Upper lobe of left lung (tissue), 6 donors: ENCODE data around the gene B3GALT6. TPM values are rescaled to one million over a fixed set of nuclear protein-coding genes. Genes with fewer than 3 reads are reported as not detected.
A peak's percentile ranks its signal among the peaks of the same experiment; 100 is the strongest.

Experiments
- ATAC-seq, 2 donors: fragments of 200-7000 bp; cut with Tn5 transposase; one replicate each; pipeline ENCODE4 v1.9.1; 2022; ENCODE audit warnings: mild to moderate bottlenecking in 2 of 2, moderate library complexity in 2 of 2; ENCODE audit not compliant: low FRiP score in 2 of 2
- DNase-seq, 2 donors: peaks; one replicate each; pipeline ENCODE4 v3.0.0-alpha.2; 2019 to 2020
- H3K27ac ChIP-seq, 4 donors: fragments of 200-600 bp; sonication (generic); one replicate each; pipeline ENCODE4 v1.5.1; 2016 to 2019
- H3K27me3 ChIP-seq, 4 donors: fragments of 200-600 bp; sonication (generic); one replicate each; pipeline ENCODE4 v1.5.1; 2017 to 2019
- H3K36me3 ChIP-seq, 4 donors: fragments of 200-600 bp; sonication (generic); one replicate each; pipeline ENCODE4 v1.5.1; 2016 to 2019
- H3K4me1 ChIP-seq, 4 donors: fragments of 200-600 bp; sonication (generic); one replicate each; pipeline ENCODE4 v1.5.1; 2018 to 2019
- H3K4me3 ChIP-seq, 4 donors: fragments of 200-600 bp; sonication (generic); one replicate each; pipeline ENCODE4 v1.5.1; 2017 to 2019; ENCODE audit warnings: mild to moderate bottlenecking in 2 of 4, moderate library complexity in 1 of 4
- H3K9me3 ChIP-seq, 4 donors: fragments of 200-600 bp; sonication (generic); one replicate each; pipeline ENCODE4 v1.5.1; 2018 to 2019
- EP300 ChIP-seq, 4 donors: sonication (generic); formaldehyde crosslinking; IDR thresholded peaks; one replicate each; pipeline ENCODE4 v1.5.1; 2017; ENCODE audit warnings: antibody characterized with exemption in 4 of 4, control low read depth in 2 of 4
- POLR2A ChIP-seq, 4 donors: fragments of 450-650 bp; IDR thresholded peaks; one replicate each; pipeline ENCODE4 v1.5.1; 2016 to 2017; ENCODE audit warnings: antibody characterized with exemption in 4 of 4, mild to moderate bottlenecking in 2 of 4
- POLR2AphosphoS5 ChIP-seq, 2 donors: sonication (generic); formaldehyde crosslinking; IDR thresholded peaks; one replicate each; pipeline ENCODE4 v1.5.1; 2017; ENCODE audit warnings: antibody characterized with exemption in 2 of 2
- WGBS, 2 donors: methylation state at CpG; one replicate each; pipeline ENCODE4 v1.1.5; 2017 to 2018; 5-methylcytosine and 5-hydroxymethylcytosine counted together
- total RNA-seq, 6 donors: library from RNA; depleted of rRNA in 4 of 6; stranded (reverse); fragments of >200 nt in 4 of 6; gene quantifications; one replicate each; pipeline versions ENCODE4 v1.1.0 to v1.2.1, GENCODE V29; 2016 to 2021
- TF ChIP-seq, protein P1 (sequence below), 6 experiments: fragments of 450-650 bp in 4 of 6; fragments of 200-600 bp in 2 of 6; sonication (generic) in 2 of 6; IDR thresholded peaks; one replicate each; pipeline ENCODE4 v1.5.1; 2016 to 2019; ENCODE audit warnings: antibody characterized with exemption in 6 of 6
- donor health status: DM: no; HTN: no; CAD: no; lungs with moderate emphysema.
- donor health status: DM: no; HTN: yes; CAD: no; lungs with severe emphysema.

The B3GALT6 gene
- total RNA-seq, 6 donors from 2014 or later = 15.2 to 31.3 (median 19.9) TPM

DNA sequence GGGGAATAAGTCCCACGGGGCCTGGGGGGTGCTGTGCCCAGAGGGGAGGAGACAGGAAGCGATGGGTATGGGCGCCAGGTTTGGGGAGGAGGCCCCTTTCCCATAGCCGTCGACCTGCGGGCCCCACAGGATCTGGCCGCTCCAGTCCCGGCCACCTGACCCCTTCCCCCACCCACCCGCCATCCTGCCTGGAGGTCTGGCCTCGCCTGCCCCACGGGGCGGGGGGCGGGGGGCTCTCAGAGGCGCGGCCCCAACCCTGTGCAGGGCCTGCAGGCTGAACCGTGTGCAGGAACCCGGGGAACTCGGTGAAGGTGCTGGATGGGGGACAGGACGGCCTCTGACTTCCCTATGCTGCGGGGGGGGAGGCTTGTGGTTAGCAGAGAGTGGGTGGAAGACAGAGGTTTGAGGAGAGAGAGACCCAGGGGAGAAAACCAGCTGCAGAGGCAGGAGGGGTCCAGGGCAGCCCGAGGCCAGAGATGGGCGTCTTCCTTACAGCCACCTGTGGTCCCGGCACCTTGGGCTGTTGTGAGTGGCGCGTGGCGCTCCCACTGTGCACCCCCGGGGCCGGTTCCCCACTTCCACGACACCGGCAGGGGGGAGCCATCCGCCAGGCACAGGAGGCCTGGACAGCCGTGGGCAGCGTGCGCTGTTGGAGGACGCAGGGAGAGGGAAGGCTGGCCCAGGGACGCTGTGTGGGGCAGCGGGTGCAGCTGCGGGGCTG, 23.2 kb upstream of the B3GALT6 start:
- 34 to 45% methylated on average over 16 to 36 of the region's 38 CpGs for WGBS, 2 donors
- Histone ChIP-seq H3K4me1 (peaks cover 23 to 59% (median 46%) of the 10 kb centered on the region in 4 donors), H3K4me3 (peak overlapping the region in 3 of 4 donors; percentile 0 to 23 (median 21)), H3K27me3 (peaks cover 0 to 20% (median 11%) of the 10 kb centered on the region in 4 donors), H3K27ac (peak overlapping the region in 2 of 4 donors; percentile 37 to 64), H3K9me3 (no peaks in the 10 kb centered on the region), H3K36me3 (no peaks in the 10 kb centered on the region)
- TF ChIP-seq POLR2A (IDR thresholded peaks at IDR 0.05) = no peak
- no peak for TF ChIP-seq EP300 (IDR thresholded peaks at IDR 0.05)
- TF ChIP-seq, protein P1, sequence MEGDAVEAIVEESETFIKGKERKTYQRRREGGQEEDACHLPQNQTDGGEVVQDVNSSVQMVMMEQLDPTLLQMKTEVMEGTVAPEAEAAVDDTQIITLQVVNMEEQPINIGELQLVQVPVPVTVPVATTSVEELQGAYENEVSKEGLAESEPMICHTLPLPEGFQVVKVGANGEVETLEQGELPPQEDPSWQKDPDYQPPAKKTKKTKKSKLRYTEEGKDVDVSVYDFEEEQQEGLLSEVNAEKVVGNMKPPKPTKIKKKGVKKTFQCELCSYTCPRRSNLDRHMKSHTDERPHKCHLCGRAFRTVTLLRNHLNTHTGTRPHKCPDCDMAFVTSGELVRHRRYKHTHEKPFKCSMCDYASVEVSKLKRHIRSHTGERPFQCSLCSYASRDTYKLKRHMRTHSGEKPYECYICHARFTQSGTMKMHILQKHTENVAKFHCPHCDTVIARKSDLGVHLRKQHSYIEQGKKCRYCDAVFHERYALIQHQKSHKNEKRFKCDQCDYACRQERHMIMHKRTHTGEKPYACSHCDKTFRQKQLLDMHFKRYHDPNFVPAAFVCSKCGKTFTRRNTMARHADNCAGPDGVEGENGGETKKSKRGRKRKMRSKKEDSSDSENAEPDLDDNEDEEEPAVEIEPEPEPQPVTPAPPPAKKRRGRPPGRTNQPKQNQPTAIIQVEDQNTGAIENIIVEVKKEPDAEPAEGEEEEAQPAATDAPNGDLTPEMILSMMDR (IDR thresholded peaks at IDR 0.05) = no peak
- no peak for TF ChIP-seq POLR2AphosphoS5 (IDR thresholded peaks at IDR 0.05)
- no peak for ATAC-seq
- DNase-seq = peak in 1 of 2 donors; percentile 74

DNA sequence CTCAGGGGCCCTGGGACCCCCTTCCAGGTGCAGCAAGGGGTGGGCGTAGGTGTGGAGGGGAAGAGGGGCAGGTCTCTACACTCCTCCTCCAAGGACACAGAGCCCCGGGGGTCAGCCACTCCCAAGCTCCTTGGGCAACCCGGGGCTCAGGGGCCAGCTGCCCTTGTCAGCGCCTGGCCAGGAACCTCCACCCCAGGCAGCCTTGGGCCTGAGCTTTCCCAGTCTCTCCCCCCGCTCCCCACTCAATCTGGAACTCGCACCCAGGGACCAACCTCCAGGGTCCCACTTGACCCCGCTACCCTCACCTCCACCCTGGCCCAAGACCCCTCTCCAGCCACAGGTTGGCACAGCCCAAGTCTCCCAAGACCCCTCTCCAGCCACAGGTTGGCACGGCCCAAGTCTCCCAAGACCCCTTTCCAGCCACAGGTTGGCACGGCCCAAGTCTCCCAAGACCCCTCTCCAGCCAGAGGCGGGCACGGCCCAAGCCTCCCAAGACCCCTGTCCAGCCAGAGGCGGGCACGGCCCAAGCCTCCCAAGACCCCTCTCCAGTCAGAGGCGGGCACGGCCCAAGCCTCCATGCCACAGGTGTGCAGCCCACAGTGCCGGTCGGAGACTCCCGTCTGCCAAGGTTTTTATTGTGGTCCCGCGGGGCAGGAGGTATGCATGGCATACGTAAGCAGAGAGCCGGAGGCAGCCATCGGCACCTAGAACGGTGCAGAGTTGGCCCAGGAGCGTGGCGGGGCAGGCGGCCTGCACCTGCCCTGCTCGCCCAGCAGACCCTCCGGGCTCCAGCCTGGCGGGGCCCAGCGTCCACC, 21.1 kb upstream of the B3GALT6 start:
- no peak overlapping the region for H3K4me3 ChIP-seq
- no peak overlapping the region for H3K27ac ChIP-seq
- DNase-seq (peak in 1 of 2 donors; percentile 76), ATAC-seq (no peak)
- H3K4me1 ChIP-seq = peaks cover 34 to 72% (median 58%) of the 10 kb centered on the region in 4 donors
- H3K9me3 ChIP-seq = no peaks in the 10 kb centered on the region
- TF ChIP-seq EP300 (IDR thresholded peaks at IDR 0.05) (no peak), POLR2AphosphoS5 (IDR thresholded peaks at IDR 0.05) (no peak), POLR2A (IDR thresholded peaks at IDR 0.05) (no peak)
- TF ChIP-seq, protein P1 (IDR thresholded peaks at IDR 0.05) = no peak
- H3K36me3 ChIP-seq = peaks cover 0 to 2% (median under 1%) of the 10 kb centered on the region in 4 donors
- H3K27me3 ChIP-seq = peaks cover 0 to 18% (median 7%) of the 10 kb centered on the region in 4 donors
- WGBS, 2 donors = 94 to 95% methylated on average over 12 to 30 of the region's 31 CpGs

DNA sequence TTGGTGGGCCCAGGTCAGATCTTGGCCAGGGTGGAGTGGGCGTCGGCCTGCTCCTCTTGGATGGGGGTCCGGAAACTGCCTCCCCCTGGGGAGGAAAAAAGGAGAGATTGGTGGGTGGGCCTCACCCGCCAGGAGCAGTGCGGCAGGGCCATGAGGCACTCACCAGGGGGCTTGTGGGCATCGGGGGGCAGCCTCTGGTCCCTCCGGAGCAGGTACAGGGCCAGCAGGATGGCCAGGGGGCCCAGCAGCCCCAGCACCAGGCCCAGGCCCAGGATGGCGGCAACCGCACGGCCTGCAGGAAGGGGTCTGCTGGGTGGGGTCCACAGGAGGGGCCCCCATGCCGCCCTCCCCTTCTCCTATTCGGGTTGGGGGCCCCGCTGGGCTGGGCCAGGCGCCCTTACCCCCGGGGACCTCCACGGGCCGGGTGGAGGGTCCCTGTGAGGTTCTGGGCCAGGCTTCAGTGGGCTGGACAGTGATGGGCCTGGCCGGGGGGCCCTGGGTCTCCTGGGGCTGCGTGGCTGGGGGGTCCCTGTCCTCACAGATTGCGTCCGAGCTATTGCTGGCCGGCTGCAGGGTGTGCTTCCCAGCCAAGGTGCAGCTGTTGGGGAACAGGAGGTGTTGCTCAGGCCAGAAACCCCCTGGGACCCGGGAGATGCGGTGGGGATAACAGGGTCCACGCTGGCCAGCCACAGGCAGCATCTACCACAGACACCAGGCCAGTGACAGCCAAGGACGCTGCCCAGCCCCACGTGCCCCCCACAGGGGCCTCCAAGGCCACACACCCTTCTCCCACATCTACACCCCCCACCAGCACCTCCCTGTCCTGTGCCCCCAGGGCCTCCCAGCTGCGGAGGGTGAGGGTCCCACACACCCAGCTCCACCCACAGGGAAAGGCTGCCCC, 20.2 kb upstream of the B3GALT6 start:
- peaks cover 0 to 10% (median 6%) of the 10 kb centered on the region in 4 donors for H3K36me3 ChIP-seq
- H3K4me1 ChIP-seq = peaks cover 25 to 64% (median 49%) of the 10 kb centered on the region in 4 donors
- peaks cover 0 to 10% (median 2%) of the 10 kb centered on the region in 4 donors for H3K27me3 ChIP-seq
- no peaks in the 10 kb centered on the region for H3K9me3 ChIP-seq
- H3K4me3 ChIP-seq = peak overlapping the region in 3 of 4 donors; percentile 33 to 51 (median 42)
- DNase-seq (peak in 1 of 2 donors; percentile 75), ATAC-seq (no peak)
- TF ChIP-seq EP300 (IDR thresholded peaks at IDR 0.05) = no peak
- TF ChIP-seq, protein P1 (IDR thresholded peaks at IDR 0.05) = no peak
- TF ChIP-seq POLR2AphosphoS5 (IDR thresholded peaks at IDR 0.05) = no peak
- no peak for TF ChIP-seq POLR2A (IDR thresholded peaks at IDR 0.05)
- 81 to 85% methylated on average over 10 to 12 of the region's 28 CpGs for WGBS, 2 donors
- peak overlapping the region in 3 of 4 donors; percentile 28 to 73 (median 60) for H3K27ac ChIP-seq

DNA sequence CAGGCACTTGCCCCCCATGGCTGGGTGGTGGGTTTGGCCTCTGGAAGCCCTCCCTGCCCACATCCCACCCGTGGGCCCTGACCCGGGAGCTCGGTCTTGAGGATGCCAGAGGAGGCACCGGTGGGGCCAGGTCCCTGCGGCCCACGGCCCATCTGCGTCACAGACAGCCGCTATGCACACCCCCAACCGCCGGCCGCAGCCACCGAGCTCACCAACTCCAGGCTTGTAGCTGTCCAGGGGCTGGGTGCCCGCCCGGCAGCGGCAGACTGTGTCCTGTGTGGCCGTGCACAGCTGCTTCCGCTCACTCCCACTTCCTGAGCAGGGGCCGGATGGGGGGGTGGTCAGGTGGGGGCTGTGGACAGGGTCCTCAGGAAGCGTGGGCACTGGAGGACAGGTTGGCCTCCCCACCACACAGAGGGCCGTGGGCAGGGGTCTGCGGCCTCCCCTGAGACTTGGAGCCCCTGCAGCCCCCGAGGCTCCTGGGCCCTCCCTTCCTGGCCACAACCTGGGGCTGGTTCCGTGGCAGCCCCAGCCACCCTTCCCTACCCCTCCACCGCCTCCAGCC, 19.2 kb upstream of the B3GALT6 start:
- TF ChIP-seq, protein P1 (IDR thresholded peaks at IDR 0.05) = no peak
- peak in 1 of 2 donors; percentile 54 for TF ChIP-seq POLR2AphosphoS5 (IDR thresholded peaks at IDR 0.05)
- TF ChIP-seq EP300 (IDR thresholded peaks at IDR 0.05) = no peak
- no peak for TF ChIP-seq POLR2A (IDR thresholded peaks at IDR 0.05)
- 29 to 39% methylated on average over 4 to 24 of the region's 24 CpGs for WGBS, 2 donors
- peak overlapping the region; percentile 26 to 51 (median 38) for H3K4me3 ChIP-seq
- peaks cover 8 to 21% (median 16%) of the 10 kb centered on the region in 4 donors for H3K36me3 ChIP-seq
- H3K4me1 ChIP-seq = peaks cover 25 to 58% (median 46%) of the 10 kb centered on the region in 4 donors
- no peaks in the 10 kb centered on the region for H3K9me3 ChIP-seq
- H3K27me3 ChIP-seq = peaks cover 0 to under 1% (median 0%) of the 10 kb centered on the region in 4 donors
- peak overlapping the region; percentile 28 to 81 (median 66) for H3K27ac ChIP-seq
- peak in 1 of 2 donors; percentile 41 for ATAC-seq
- DNase-seq = peak; percentile 56 to 91
